Caco-2 (cell line): Measurements from ENCODE around the gene SLC1A2. TPM values are rescaled to one million over a fixed set of nuclear protein-coding genes. Genes with fewer than 3 reads are reported as not detected.

Experiments
- BruUV-seq: library from RNA; stranded (reverse); fragments of 400-500 nt; replicated peaks from 2 replicates; lab custom pipeline; 2021; lab: Mats Ljungman, UMichigan
- CTCF ChIA-PET: fragments of 300-600 bp; sonication (Branson Sonifier 250); formaldehyde crosslinking; loops from one replicate; lab custom pipeline; 2022; ENCODE audit warnings: antibody characterized with exemption; lab: Charles Lee
- POLR2A ChIA-PET: fragments of 300-600 bp; sonication (Branson Sonifier 250); formaldehyde crosslinking; loops from one replicate; lab custom pipeline; 2022; ENCODE audit warnings: antibody characterized with exemption; lab: Charles Lee
- DNase-seq, 2 experiments: peaks; one replicate each; pipeline versions ENCODE4 v3.0.0 to v3.0.0-alpha.2; 2020 to 2022
- H3K27me3 ChIP-seq: replicated peaks from 2 replicates; pipeline ENCODE4 v1.6.0; 2011; ENCODE audit warnings: low read length; ENCODE audit not compliant: control insufficient read depth, insufficient read depth
- H3K36me3 ChIP-seq: 2 replicates; pipeline ENCODE4 v1.5.1; 2011; ENCODE audit warnings: low read length; ENCODE audit not compliant: control insufficient read depth, insufficient read depth
- H3K4me1 ChIP-seq: fragments of 250-450 bp; sonication (Bioruptor Pico); 2 replicates; pipeline ENCODE4 v1.5.1; 2020; ENCODE audit warnings: mild to moderate bottlenecking
- H3K4me3 ChIP-seq: 2 replicates; pipeline ENCODE4 v1.5.1; 2011; ENCODE audit warnings: low read depth, mild to moderate bottlenecking, control low read depth, low read length
- H3K9me3 ChIP-seq: fragments of 250-450 bp; sonication (Bioruptor Pico); 2 replicates; pipeline ENCODE4 v1.5.1; 2020; ENCODE audit warnings: mild to moderate bottlenecking, moderate library complexity
- H3K27ac Mint-ChIP-seq: one replicate; pipeline ENCODE4 v1.8.0; 2022; ENCODE audit warnings: mixed read lengths; ENCODE audit not compliant: unreplicated experiment
- H3K27me3 Mint-ChIP-seq: one replicate; pipeline ENCODE4 v1.8.0; 2022; ENCODE audit warnings: mixed read lengths; ENCODE audit not compliant: insufficient read depth, unreplicated experiment
- H3K36me3 Mint-ChIP-seq: one replicate; pipeline ENCODE4 v1.8.0; 2022; ENCODE audit warnings: mild to moderate bottlenecking, mixed read lengths; ENCODE audit not compliant: insufficient read depth, unreplicated experiment
- H3K4me1 Mint-ChIP-seq: one replicate; pipeline ENCODE4 v1.8.0; 2022; ENCODE audit warnings: low read depth, mixed read lengths; ENCODE audit not compliant: unreplicated experiment
- H3K4me3 Mint-ChIP-seq: one replicate; pipeline ENCODE4 v1.8.0; 2022; ENCODE audit warnings: mild to moderate bottlenecking, moderate library complexity, mixed read lengths; ENCODE audit not compliant: unreplicated experiment
- H3K9me3 Mint-ChIP-seq: one replicate; pipeline ENCODE4 v1.8.0; 2022; ENCODE audit warnings: mixed read lengths; ENCODE audit not compliant: unreplicated experiment
- CTCF ChIP-seq, 2 experiments: fragments of 200-600 bp in 1 of 2; IDR thresholded peaks; 1 replicate in 1 of 2; 2 replicates in 1 of 2; pipeline versions ENCODE4 v1.5.1 to v1.8.0; 2011 to 2022; ENCODE audit warnings: antibody characterized with exemption in 1 of 2, control low read depth in 1 of 2, inconsistent platforms in 1 of 2, low read depth in 1 of 2, low read length in 1 of 2, mild to moderate bottlenecking in 1 of 2, moderate library complexity in 1 of 2; ENCODE audit not compliant: insufficient read depth in 1 of 2, severe bottlenecking in 1 of 2, unreplicated experiment in 1 of 2
- intact Hi-C: fragments of 100-400 bp; cut with micrococcal nuclease; formaldehyde crosslinking; loops from one replicate; pipeline ENCODE4 v1.10.0; 2022; ENCODE audit not compliant: unreplicated experiment
- total RNA-seq: library from RNA; stranded (reverse); gene quantifications from 2 replicates; pipeline ENCODE4 v1.2.3, GENCODE V29; 2022

The SLC1A2 gene
- total RNA-seq, 1 experiment from 2014 or later = 2.0 TPM

- H3K4me1 Mint-ChIP-seq = peaks cover 5% of the 10 kb centered on the region
- no peak overlapping the region for H3K27ac Mint-ChIP-seq
- Histone ChIP-seq H3K9me3 (no peaks in the 10 kb centered on the region), H3K4me1 (no peaks in the 10 kb centered on the region), H3K36me3 (no peaks in the 10 kb centered on the region), H3K4me3 (no peak overlapping the region), H3K27me3 (no peaks in the 10 kb centered on the region)
- no TSS peak for BruUV-seq
- no peaks in the 10 kb centered on the region for H3K9me3 Mint-ChIP-seq
- TF ChIP-seq CTCF (IDR thresholded peaks at IDR 0.05; ENCODE audit: insufficient read depth in 1 of 2, low read depth in 1 of 2, low read length in 1 of 2, severe bottlenecking in 1 of 2, unreplicated experiment in 1 of 2) = no peak
- peaks cover 2% of the 10 kb centered on the region for H3K27me3 Mint-ChIP-seq
- ChIA-PET POLR2A (interaction anchor here (0.6 kb wide), 1 partner anchor 289 kb away, joined by 3 read pairs; no protein-coding TSS in a partner anchor), CTCF (no interaction called here)
- intact Hi-C loops = no loop called here
- no peak for DNase-seq
- no peak overlapping the region for H3K4me3 Mint-ChIP-seq
- no peaks in the 10 kb centered on the region for H3K36me3 Mint-ChIP-seq
These were observed 95.0 kb downstream of the SLC1A2 start for GRCh38 chr11:35324183-35324886.

GRCh38 chr11:35323076-35323868 lies 96.1 kb downstream of the SLC1A2 start:
- H3K9me3 Mint-ChIP-seq = no peaks in the 10 kb centered on the region
- Histone ChIP-seq H3K4me1 (no peaks in the 10 kb centered on the region), H3K9me3 (no peaks in the 10 kb centered on the region), H3K4me3 (no peak overlapping the region), H3K36me3 (no peaks in the 10 kb centered on the region), H3K27me3 (no peaks in the 10 kb centered on the region)
- H3K4me1 Mint-ChIP-seq = peaks cover 5% of the 10 kb centered on the region
- H3K4me3 Mint-ChIP-seq = no peak overlapping the region
- no TSS peak for BruUV-seq
- peaks cover 2% of the 10 kb centered on the region for H3K27me3 Mint-ChIP-seq
- TF ChIP-seq CTCF (IDR thresholded peaks at IDR 0.05; ENCODE audit: insufficient read depth in 1 of 2, low read depth in 1 of 2, low read length in 1 of 2, severe bottlenecking in 1 of 2, unreplicated experiment in 1 of 2) = no peak
- ChIA-PET POLR2A (no interaction called here), CTCF (no interaction called here)
- intact Hi-C loops = no loop called here
- no peak for DNase-seq
- H3K36me3 Mint-ChIP-seq = no peaks in the 10 kb centered on the region
- H3K27ac Mint-ChIP-seq = no peak overlapping the region

GRCh38 chr11:35322318-35322979 lies 96.9 kb downstream of the SLC1A2 start:
- Histone ChIP-seq H3K4me3 (no peak overlapping the region), H3K9me3 (no peaks in the 10 kb centered on the region), H3K27me3 (no peaks in the 10 kb centered on the region), H3K36me3 (no peaks in the 10 kb centered on the region), H3K4me1 (no peaks in the 10 kb centered on the region)
- intact Hi-C loops = no loop called here
- no TSS peak for BruUV-seq
- Mint-ChIP-seq H3K9me3 (no peaks in the 10 kb centered on the region), H3K4me1 (peaks cover 5% of the 10 kb centered on the region), H3K36me3 (no peaks in the 10 kb centered on the region), H3K27me3 (peaks cover 2% of the 10 kb centered on the region), H3K27ac (no peak overlapping the region), H3K4me3 (no peak overlapping the region)
- ChIA-PET CTCF (no interaction called here), POLR2A (no interaction called here)
- no peak for TF ChIP-seq CTCF (IDR thresholded peaks at IDR 0.05; ENCODE audit: insufficient read depth in 1 of 2, low read depth in 1 of 2, low read length in 1 of 2, severe bottlenecking in 1 of 2, unreplicated experiment in 1 of 2)
- DNase-seq = no peak
